ENCODE data around the gene PLXNA1.

DNA sequence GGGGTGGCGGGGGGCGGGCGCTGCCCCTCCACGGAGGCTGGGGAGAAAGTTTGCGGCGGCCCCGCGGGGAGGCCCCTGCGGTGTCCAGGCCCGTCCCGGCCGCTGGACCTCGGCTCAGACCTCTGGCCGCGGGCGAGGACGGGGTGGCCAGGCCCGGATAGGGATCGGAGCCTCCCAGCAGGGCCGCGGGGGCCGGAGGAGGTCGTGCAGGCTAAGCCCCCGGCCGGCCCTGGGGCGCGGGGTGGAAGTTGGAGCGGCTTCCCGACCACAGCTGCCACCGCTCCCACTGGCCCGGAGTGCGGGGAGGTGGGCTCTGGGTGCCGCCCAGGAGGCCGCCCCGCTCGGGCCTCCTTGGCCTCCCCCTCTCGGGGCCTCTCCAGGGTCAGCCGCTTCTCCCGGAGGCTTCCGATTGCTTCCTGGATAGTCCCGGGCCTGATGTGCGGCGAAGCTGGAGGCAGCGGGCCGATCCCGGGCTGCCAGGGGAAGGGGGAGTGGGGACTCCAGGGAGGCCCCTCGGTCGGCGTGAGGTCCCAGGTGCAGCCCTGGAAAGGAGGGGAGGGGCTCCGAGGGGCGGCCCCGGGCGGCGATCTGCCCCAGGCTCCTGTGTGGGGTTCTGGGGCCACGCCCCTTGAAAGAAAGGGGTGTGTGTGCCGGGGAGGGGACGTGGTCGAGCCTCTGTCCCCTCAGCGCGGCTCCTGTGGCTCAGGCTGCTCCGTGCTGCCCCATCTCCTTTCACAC lies 907 bp downstream of the PLXNA1 start:
- TF ChIP-seq ZNF565 (CRISPR knock-in tag; conservative IDR thresholded peaks at IDR 0.05; ENCODE audit: low read depth) (no peak), ZFP3 (CRISPR knock-in tag; IDR thresholded peaks at IDR 0.05) (no peak)
